Measurements from ENCODE around the gene FHAD1.

FHAD1 gene

GRCh38 chr1:15246960-15247614, at the start of gene FHAD1:
Gene FHAD1, plus strand, starts transcription at chr1:15247223. Its CDS starts 4,562 bp downstream, at chr1:15251785.
- DNase-seq (ENCODE audit: low spot score), result peak; percentile 85

GRCh38 chr1:15197591-15198447, 49.2 kb upstream of the FHAD1 start:
- DNase-seq (ENCODE audit: low spot score), result no peak

- DNase-seq (ENCODE audit: low spot score), result no peak
Measured at GRCh38 chr1:15198684-15199083, 48.3 kb upstream of the FHAD1 start.

- no peak for DNase-seq (ENCODE audit: low spot score)
Measured at GRCh38 chr1:15201221-15201620, 45.8 kb upstream of the FHAD1 start.

GRCh38 chr1:15201849-15202551, 45.0 kb upstream of the FHAD1 start:
- no peak for DNase-seq (ENCODE audit: low spot score)

- no peak for DNase-seq (ENCODE audit: low spot score)
Measured at GRCh38 chr1:15204931-15205330, 42.1 kb upstream of the FHAD1 start.

- no peak for DNase-seq (ENCODE audit: low spot score)
Measured at GRCh38 chr1:15205586-15206346, 41.3 kb upstream of the FHAD1 start.

- DNase-seq (ENCODE audit: low spot score), result no peak
Measured at GRCh38 chr1:15206418-15207030, 40.5 kb upstream of the FHAD1 start.

GRCh38 chr1:15207031-15207828, 39.8 kb upstream of the FHAD1 start:
- no peak for DNase-seq (ENCODE audit: low spot score)

GRCh38 chr1:15207829-15208429, 39.1 kb upstream of the FHAD1 start:
- no peak for DNase-seq (ENCODE audit: low spot score)

- no peak for DNase-seq (ENCODE audit: low spot score)
Measured at GRCh38 chr1:15210651-15211375, 36.2 kb upstream of the FHAD1 start.

- DNase-seq (ENCODE audit: low spot score), result no peak
Measured at GRCh38 chr1:15211424-15211823, 35.6 kb upstream of the FHAD1 start.

GRCh38 chr1:15212216-15212953, 34.6 kb upstream of the FHAD1 start:
- DNase-seq (ENCODE audit: low spot score), result no peak

- DNase-seq (ENCODE audit: low spot score), result no peak
Measured at GRCh38 chr1:15212954-15213291, 34.1 kb upstream of the FHAD1 start.

- DNase-seq (ENCODE audit: low spot score), result no peak
Measured at GRCh38 chr1:15213341-15213821, 33.6 kb upstream of the FHAD1 start.

- peak; percentile 81 for DNase-seq (ENCODE audit: low spot score)
Measured at GRCh38 chr1:15214527-15214926, 32.5 kb upstream of the FHAD1 start.

- no peak for DNase-seq (ENCODE audit: low spot score)
Measured at GRCh38 chr1:15215116-15215515, 31.9 kb upstream of the FHAD1 start.

GRCh38 chr1:15217654-15218053, 29.4 kb upstream of the FHAD1 start:
- DNase-seq (ENCODE audit: low spot score), result no peak

All from AG20443 (cell line).